Mucosa of stomach (tissue), 1 donor: ENCODE data around the gene EPS15.
A peak's percentile ranks its signal among the peaks of the same experiment; 100 is the strongest.
"Not testable (repeated sequence)": the region's sequence is repeated elsewhere in the genome, so short reads cannot be mapped to it uniquely, and the experiment has no call there.

ENCODE experiments used
- H3K27me3 ChIP-seq: one replicate; pipeline ENCODE4 v1.7.0; 2013; ENCODE audit warnings: mild to moderate bottlenecking, low read length; ENCODE audit not compliant: control insufficient read depth, insufficient read depth
- H3K36me3 ChIP-seq: one replicate; pipeline ENCODE4 v1.7.0; 2013; ENCODE audit warnings: low read length; ENCODE audit not compliant: control insufficient read depth, insufficient read depth
- H3K4me1 ChIP-seq: one replicate; pipeline ENCODE4 v1.7.0; 2013; ENCODE audit warnings: mild to moderate bottlenecking, low read length; ENCODE audit not compliant: control insufficient read depth, insufficient read depth
- H3K4me3 ChIP-seq: one replicate; pipeline ENCODE4 v1.7.0; 2013; ENCODE audit warnings: low read length
- H3K9ac ChIP-seq: one replicate; pipeline ENCODE4 v1.7.0; 2013; ENCODE audit warnings: mild to moderate bottlenecking, low read length, moderate library complexity
- H3K9me3 ChIP-seq: one replicate; pipeline ENCODE4 v1.7.0; 2013; ENCODE audit warnings: mild to moderate bottlenecking, low read length, moderate library complexity; ENCODE audit not compliant: control insufficient read depth
- donor health status: Pancreatic carcinoma.

Gene EPS15

GRCh38 chr1:51519048-51519864 is at the start of gene EPS15:
EPS15 (minus strand) TSS chr1:51519266; CDS start chr1:51519231, 35 bp downstream.
- Histone ChIP-seq H3K27me3 (no peaks in the 10 kb centered on the region), H3K4me1 (peaks cover 18% of the 10 kb centered on the region), H3K4me3 (peak within 1 kb of the TSS; percentile 96), H3K9ac (peak within 1 kb of the TSS; percentile 83), H3K9me3 (no peaks in the 10 kb centered on the region), H3K36me3 (no peaks in the 10 kb centered on the region)

GRCh38 chr1:51568231-51568935 is 49.3 kb upstream of the EPS15 start:
- H3K27me3 ChIP-seq = no peaks in the 10 kb centered on the region
- H3K9ac ChIP-seq = no peak overlapping the region
- H3K36me3 ChIP-seq = no peaks in the 10 kb centered on the region
- H3K9me3 ChIP-seq = no peaks in the 10 kb centered on the region
- H3K4me3 ChIP-seq = no peak overlapping the region
- peaks cover 56% of the 10 kb centered on the region for H3K4me1 ChIP-seq

GRCh38 chr1:51567653-51568052 is 48.6 kb upstream of the EPS15 start:
- Histone ChIP-seq H3K36me3 (no peaks in the 10 kb centered on the region), H3K4me3 (no peak overlapping the region), H3K27me3 (no peaks in the 10 kb centered on the region), H3K9ac (no peak overlapping the region), H3K9me3 (no peaks in the 10 kb centered on the region), H3K4me1 (peaks cover 56% of the 10 kb centered on the region)

DNA sequence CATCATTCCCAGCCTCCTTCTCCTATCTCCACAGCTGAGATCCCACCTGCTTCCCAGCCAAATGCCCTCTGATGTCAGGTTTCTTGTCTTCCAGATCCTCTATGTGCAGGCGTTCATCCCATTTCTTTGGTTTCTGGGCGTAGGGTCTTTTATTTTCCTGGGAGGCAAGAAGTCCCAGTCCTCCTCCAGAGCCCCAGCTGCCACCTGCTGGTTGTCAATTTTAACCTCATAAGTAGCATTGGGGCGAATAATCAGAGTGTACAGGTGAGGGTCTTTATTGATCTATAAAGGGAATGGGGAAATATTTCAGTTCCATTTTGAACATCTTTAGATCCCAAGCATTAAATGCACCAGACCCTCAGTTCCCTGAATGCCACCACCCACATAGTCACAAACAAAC is 47.2 kb upstream of the EPS15 start:
- Histone ChIP-seq H3K36me3 (no peaks in the 10 kb centered on the region), H3K9ac (no peak overlapping the region), H3K4me1 (peaks cover 56% of the 10 kb centered on the region), H3K9me3 (no peaks in the 10 kb centered on the region), H3K27me3 (no peaks in the 10 kb centered on the region), H3K4me3 (no peak overlapping the region)

GRCh38 chr1:51565009-51565408 is 45.9 kb upstream of the EPS15 start:
- peaks cover 50% of the 10 kb centered on the region for H3K4me1 ChIP-seq
- no peak overlapping the region for H3K9ac ChIP-seq
- no peaks in the 10 kb centered on the region for H3K9me3 ChIP-seq
- no peaks in the 10 kb centered on the region for H3K27me3 ChIP-seq
- no peaks in the 10 kb centered on the region for H3K36me3 ChIP-seq
- no peak overlapping the region for H3K4me3 ChIP-seq

GRCh38 chr1:51564124-51564523 is 45.1 kb upstream of the EPS15 start:
- Histone ChIP-seq H3K4me3 (no peak overlapping the region), H3K36me3 (no peaks in the 10 kb centered on the region), H3K4me1 (peaks cover 41% of the 10 kb centered on the region), H3K27me3 (no peaks in the 10 kb centered on the region), H3K9ac (no peak overlapping the region), H3K9me3 (no peaks in the 10 kb centered on the region)

GRCh38 chr1:51561702-51562101 is 42.6 kb upstream of the EPS15 start:
- Histone ChIP-seq H3K9ac (no peak overlapping the region), H3K27me3 (no peaks in the 10 kb centered on the region), H3K36me3 (no peaks in the 10 kb centered on the region), H3K9me3 (no peaks in the 10 kb centered on the region), H3K4me3 (no peak overlapping the region), H3K4me1 (peaks cover 22% of the 10 kb centered on the region)

DNA sequence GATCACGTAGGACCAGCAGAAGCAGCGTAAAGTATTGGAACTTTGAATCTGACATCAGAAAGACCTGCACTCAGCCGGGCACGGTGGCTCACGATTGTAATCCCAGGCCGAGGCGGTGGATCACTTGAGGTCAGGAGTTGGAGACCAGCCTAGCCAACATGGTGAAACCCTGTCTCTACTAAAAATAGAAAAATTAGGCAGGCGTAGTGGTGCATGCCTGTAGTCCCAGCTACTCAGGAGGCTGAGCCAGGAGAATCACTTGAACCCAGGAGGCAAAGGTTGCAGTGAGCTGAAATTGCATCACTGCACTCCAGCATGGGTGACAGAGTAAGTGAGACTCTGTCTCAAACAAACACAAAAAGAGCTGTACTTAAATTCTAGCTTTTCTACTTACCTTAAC is 41.8 kb upstream of the EPS15 start:
- not testable (repeated sequence) for H3K27me3 ChIP-seq, H3K9ac ChIP-seq, H3K9me3 ChIP-seq, H3K4me3 ChIP-seq, H3K36me3 ChIP-seq
- peaks cover 22% of the 10 kb centered on the region for H3K4me1 ChIP-seq

- H3K9me3 ChIP-seq = no peaks in the 10 kb centered on the region
- no peaks in the 10 kb centered on the region for H3K27me3 ChIP-seq
- H3K36me3 ChIP-seq = no peaks in the 10 kb centered on the region
- H3K4me1 ChIP-seq = peaks cover 16% of the 10 kb centered on the region
- no peak overlapping the region for H3K9ac ChIP-seq
- H3K4me3 ChIP-seq = no peak overlapping the region
Observed at GRCh38 chr1:51560034-51560433, 41.0 kb upstream of the EPS15 start.

DNA sequence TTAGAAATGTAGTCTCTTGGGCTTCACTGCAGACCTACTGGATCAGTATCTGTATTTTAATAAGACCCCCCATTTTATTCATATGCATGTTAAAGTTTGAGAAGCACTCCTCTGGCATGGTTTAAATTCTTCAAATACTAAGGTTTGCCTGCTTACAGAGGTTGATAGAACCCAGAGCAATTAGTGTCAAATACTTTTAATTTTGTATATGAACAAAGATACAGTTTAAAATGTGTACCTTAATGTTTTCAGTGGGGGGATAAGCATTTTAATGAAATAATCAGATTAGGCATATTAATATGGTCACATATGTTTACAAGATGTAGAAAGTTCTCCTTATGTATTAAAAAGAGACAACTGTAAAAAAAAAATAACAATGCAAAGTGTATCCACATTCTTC is 40.4 kb upstream of the EPS15 start:
- Histone ChIP-seq H3K9ac (no peak overlapping the region), H3K4me1 (peaks cover 10% of the 10 kb centered on the region), H3K36me3 (no peaks in the 10 kb centered on the region), H3K9me3 (no peaks in the 10 kb centered on the region), H3K27me3 (no peaks in the 10 kb centered on the region), H3K4me3 (no peak overlapping the region)

GRCh38 chr1:51559064-51559500 is 40.0 kb upstream of the EPS15 start:
- no peaks in the 10 kb centered on the region for H3K36me3 ChIP-seq
- no peak overlapping the region for H3K9ac ChIP-seq
- H3K4me3 ChIP-seq = no peak overlapping the region
- H3K4me1 ChIP-seq = peaks cover 6% of the 10 kb centered on the region
- no peaks in the 10 kb centered on the region for H3K9me3 ChIP-seq
- H3K27me3 ChIP-seq = no peaks in the 10 kb centered on the region

GRCh38 chr1:51558375-51558924 is 39.4 kb upstream of the EPS15 start:
- H3K9ac ChIP-seq = no peak overlapping the region
- H3K9me3 ChIP-seq = no peaks in the 10 kb centered on the region
- no peak overlapping the region for H3K4me3 ChIP-seq
- no peaks in the 10 kb centered on the region for H3K4me1 ChIP-seq
- no peaks in the 10 kb centered on the region for H3K27me3 ChIP-seq
- H3K36me3 ChIP-seq = no peaks in the 10 kb centered on the region
